ENCODE measurements around the gene PRSS23.

- TF ChIP-seq JUN (IDR thresholded peaks at IDR 0.05; ENCODE audit: borderline replicate concordance, insufficient read depth, insufficient read length, low read depth) (no peak), POLR2A (IDR thresholded peaks at IDR 0.05; ENCODE audit: low read depth, low read length) (no peak), CTCF (IDR thresholded peaks at IDR 0.05; ENCODE audit: extremely low read depth in 1 of 2, insufficient read depth in 1 of 2, low read depth in 1 of 2, low read length in 2 of 2) (no peak), POLR2AphosphoS5 (IDR thresholded peaks at IDR 0.05; ENCODE audit: insufficient read depth, low read depth, low read length) (no peak), MYC (IDR thresholded peaks at IDR 0.05; ENCODE audit: low read depth, low read length) (no peak), EZH2 (IDR thresholded peaks at IDR 0.05; ENCODE audit: borderline replicate concordance, low read depth, low read length, severe bottlenecking) (no peak), MAX (IDR thresholded peaks at IDR 0.05; ENCODE audit: insufficient read depth, insufficient read length) (no peak), FOS (IDR thresholded peaks at IDR 0.05; ENCODE audit: borderline replicate concordance, insufficient read depth, low read length) (no peak)
These were observed 4.6 kb downstream of the PRSS23 start for GRCh38 chr11:86804951-86805350.

Measured in endothelial cell of umbilical vein (primary cell).